ENCODE results near the gene MAK.
"Not testable (repeated sequence)": the region's sequence is repeated elsewhere in the genome, so short reads cannot be mapped to it uniquely, and the experiment has no call there.

MAK gene

DNA sequence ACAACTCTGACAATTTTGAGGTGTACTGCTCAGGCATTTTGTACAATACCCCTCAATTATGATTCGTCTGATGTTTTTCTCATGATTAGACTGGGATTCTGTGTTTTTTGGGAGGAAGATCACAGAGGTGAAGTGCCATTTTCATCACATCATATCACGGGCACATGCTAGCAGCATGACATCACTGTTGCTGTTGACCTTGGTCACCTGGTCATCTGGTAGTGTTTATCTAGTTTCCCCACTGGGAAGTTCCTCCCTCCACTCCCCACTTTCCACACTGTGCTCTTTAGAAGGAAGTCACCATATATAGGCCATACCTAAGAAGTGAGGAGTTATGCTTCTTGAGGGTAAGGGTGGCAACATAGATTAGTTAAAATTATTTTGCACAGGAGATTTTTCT, 22.7 kb upstream of the MAK start:
- Histone ChIP-seq H3K27ac (no peak overlapping the region), H3K27me3 (no peaks in the 10 kb centered on the region), H3K4me3 (ENCODE audit: low read depth in 1 of 2, low read length in 1 of 2) (no peak overlapping the region), H3K36me3 (no peaks in the 10 kb centered on the region), H3K9me3 (no peaks in the 10 kb centered on the region), H3K4me1 (ENCODE audit: control insufficient read depth in 1 of 2, insufficient read depth in 1 of 2, low read depth in 1 of 2, low read length in 1 of 2) (no peaks in the 10 kb centered on the region)
- TF ChIP-seq, protein P1, sequence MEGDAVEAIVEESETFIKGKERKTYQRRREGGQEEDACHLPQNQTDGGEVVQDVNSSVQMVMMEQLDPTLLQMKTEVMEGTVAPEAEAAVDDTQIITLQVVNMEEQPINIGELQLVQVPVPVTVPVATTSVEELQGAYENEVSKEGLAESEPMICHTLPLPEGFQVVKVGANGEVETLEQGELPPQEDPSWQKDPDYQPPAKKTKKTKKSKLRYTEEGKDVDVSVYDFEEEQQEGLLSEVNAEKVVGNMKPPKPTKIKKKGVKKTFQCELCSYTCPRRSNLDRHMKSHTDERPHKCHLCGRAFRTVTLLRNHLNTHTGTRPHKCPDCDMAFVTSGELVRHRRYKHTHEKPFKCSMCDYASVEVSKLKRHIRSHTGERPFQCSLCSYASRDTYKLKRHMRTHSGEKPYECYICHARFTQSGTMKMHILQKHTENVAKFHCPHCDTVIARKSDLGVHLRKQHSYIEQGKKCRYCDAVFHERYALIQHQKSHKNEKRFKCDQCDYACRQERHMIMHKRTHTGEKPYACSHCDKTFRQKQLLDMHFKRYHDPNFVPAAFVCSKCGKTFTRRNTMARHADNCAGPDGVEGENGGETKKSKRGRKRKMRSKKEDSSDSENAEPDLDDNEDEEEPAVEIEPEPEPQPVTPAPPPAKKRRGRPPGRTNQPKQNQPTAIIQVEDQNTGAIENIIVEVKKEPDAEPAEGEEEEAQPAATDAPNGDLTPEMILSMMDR (IDR thresholded peaks at IDR 0.05) = no peak

DNA sequence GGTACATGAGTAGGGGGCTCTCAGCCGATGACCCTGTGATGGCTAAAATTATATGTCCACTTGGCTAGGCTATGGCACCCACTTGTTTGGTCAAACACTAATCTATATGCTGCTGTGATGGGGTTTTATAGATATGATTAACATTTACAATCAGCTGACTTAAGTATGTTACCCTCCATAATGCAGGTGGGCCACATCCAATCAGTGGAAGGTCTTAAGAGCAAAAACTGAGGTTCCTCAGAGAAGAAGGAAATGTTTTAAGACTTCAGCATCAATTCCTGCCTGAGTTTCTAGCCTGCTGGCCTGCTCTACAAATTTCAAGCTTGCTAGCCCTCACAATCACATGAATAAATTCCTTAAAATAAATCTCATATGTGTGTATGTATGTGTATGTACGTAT, 18.9 kb upstream of the MAK start:
- H3K27ac ChIP-seq = no peak overlapping the region
- peaks cover 3% of the 10 kb centered on the region for H3K9me3 ChIP-seq
- H3K27me3 ChIP-seq = no peaks in the 10 kb centered on the region
- no peaks in the 10 kb centered on the region for H3K4me1 ChIP-seq (ENCODE audit: control insufficient read depth in 1 of 2, insufficient read depth in 1 of 2, low read depth in 1 of 2, low read length in 1 of 2)
- H3K36me3 ChIP-seq = no peaks in the 10 kb centered on the region
- H3K4me3 ChIP-seq (ENCODE audit: low read depth in 1 of 2, low read length in 1 of 2) = no peak overlapping the region
- TF ChIP-seq, protein P1 (IDR thresholded peaks at IDR 0.05) = no peak

DNA sequence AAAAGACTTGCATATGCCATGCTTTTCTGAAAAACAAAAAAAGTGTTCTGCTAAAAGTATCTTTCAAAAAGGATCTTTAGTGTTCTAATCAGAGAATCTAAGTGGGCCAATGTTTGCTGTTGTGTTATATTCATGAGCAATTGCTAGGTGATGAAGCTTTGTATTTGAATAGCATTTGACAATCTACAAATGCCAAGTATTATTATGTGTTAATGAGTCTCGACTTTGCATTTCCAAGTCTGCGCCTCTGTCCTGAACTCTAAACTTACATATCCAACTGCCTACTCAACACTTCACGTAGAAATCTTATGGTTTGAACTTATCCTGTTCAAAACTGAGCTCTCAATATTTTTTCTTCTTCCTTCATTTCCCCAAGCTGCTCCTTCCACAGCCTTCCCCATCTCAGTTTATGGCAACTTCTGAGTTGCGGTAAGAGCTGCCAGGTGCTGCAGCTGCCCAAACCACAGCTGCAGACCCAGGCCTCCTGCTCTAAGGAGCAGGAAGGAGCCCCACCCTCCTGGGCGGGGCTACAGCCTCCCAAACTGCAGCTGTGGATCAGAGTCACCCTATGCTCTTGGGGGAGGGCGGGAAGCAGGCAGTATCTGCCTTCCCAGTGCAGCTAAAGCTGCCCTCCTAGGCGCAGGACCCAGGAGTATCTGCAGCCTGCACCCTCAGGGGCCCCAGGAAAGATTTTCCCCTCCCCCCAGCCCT, 16.7 kb upstream of the MAK start:
- Histone ChIP-seq H3K27ac (no peak overlapping the region), H3K9me3 (peaks cover 3% of the 10 kb centered on the region), H3K4me1 (ENCODE audit: control insufficient read depth in 1 of 2, insufficient read depth in 1 of 2, low read depth in 1 of 2, low read length in 1 of 2) (no peaks in the 10 kb centered on the region), H3K4me3 (ENCODE audit: low read depth in 1 of 2, low read length in 1 of 2) (no peak overlapping the region), H3K27me3 (peaks cover 12% of the 10 kb centered on the region), H3K36me3 (no peaks in the 10 kb centered on the region)
- TF ChIP-seq, protein P1 (IDR thresholded peaks at IDR 0.05) = no peak

DNA sequence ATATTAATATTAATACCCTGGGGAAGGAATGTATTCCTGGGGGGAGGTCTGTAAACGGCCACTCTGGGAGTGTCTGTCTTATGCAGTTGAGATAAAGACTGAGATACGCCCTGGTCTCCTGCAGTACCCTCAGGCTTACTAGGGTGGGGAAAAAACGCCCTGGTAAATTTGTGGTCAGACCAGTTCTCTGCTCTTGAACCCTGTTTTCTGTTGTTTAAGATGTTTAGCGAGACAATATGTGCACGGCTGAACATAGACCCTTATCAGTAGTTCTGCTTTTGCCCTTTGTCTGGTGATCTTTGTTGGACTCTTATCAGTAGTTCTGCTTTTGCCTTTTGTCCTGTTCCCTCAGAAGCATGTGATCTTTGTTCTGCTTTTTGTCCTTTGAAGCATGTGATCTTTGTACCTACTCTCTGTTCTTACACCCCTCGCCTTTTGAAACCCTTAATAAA, 15.5 kb upstream of the MAK start:
- H3K9me3 ChIP-seq; H3K36me3 ChIP-seq; H3K4me1 ChIP-seq (ENCODE audit: control insufficient read depth in 1 of 2, insufficient read depth in 1 of 2, low read depth in 1 of 2, low read length in 1 of 2); H3K4me3 ChIP-seq (ENCODE audit: low read depth in 1 of 2, low read length in 1 of 2); H3K27ac ChIP-seq: not testable (repeated sequence)
- H3K27me3 ChIP-seq = peaks cover 12% of the 10 kb centered on the region

DNA sequence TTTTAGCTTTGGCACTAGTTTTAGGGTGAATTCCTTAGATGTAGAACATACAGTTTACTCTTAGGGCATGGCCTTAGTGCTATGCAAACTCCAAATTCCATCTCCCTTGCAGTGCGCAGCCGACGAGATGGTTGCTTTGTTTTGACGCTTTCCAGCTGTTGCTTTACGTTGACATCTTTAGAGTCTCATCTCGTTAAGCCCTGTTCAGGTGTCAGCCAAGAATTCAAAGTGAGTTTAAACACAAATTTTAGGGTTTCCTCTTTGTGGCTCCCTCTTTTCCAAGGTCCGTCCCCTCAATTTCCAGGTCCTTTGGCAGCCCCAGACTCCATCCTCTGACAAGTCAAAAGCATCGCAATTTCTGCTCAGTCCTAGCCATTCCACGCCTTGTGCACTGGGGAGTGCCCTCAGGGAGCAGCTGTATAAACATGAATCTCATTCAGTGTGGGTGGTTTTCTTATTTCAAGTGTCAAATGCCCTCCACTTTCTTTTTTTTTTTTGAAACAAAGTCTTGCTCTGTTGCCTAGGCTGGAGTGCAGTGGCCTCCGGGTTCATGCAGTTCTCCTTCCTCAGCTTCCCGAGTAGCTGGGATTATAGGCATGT, 14.1 kb upstream of the MAK start:
- peaks cover 12% of the 10 kb centered on the region for H3K27me3 ChIP-seq
- no peaks in the 10 kb centered on the region for H3K4me1 ChIP-seq (ENCODE audit: control insufficient read depth in 1 of 2, insufficient read depth in 1 of 2, low read depth in 1 of 2, low read length in 1 of 2)
- TF ChIP-seq, protein P1 (IDR thresholded peaks at IDR 0.05) = no peak
- no peak overlapping the region for H3K27ac ChIP-seq
- no peak overlapping the region for H3K4me3 ChIP-seq (ENCODE audit: low read depth in 1 of 2, low read length in 1 of 2)
- no peaks in the 10 kb centered on the region for H3K36me3 ChIP-seq
- peaks cover 3% of the 10 kb centered on the region for H3K9me3 ChIP-seq

DNA sequence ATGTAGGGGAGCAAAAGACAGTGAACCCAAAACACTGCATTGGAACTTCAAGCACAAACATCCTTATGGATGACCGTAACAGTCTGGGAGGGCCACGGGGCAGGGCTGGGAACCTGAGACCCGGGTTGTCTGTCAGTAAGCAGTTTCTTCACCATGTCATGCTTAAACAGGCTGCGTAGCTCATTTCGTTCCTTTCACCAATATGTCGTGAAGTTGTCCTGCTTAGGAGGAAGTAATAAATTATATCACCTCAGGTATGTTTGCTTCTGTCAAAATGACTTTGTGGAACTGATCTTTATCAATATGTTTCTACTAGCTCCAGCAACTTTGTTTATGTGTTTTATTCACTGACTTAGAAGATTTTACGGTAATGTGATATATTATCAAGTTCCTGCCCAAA, 12.4 kb upstream of the MAK start:
- peaks cover 3% of the 10 kb centered on the region for H3K9me3 ChIP-seq
- no peak overlapping the region for H3K4me3 ChIP-seq (ENCODE audit: low read depth in 1 of 2, low read length in 1 of 2)
- no peaks in the 10 kb centered on the region for H3K4me1 ChIP-seq (ENCODE audit: control insufficient read depth in 1 of 2, insufficient read depth in 1 of 2, low read depth in 1 of 2, low read length in 1 of 2)
- peaks cover 16% of the 10 kb centered on the region for H3K27me3 ChIP-seq
- no peak overlapping the region for H3K27ac ChIP-seq
- TF ChIP-seq, protein P1 (IDR thresholded peaks at IDR 0.05) = no peak
- H3K36me3 ChIP-seq = no peaks in the 10 kb centered on the region

Measured in neutrophil (primary cell).